ENCODE data around the gene JHY.

Gene JHY

GRCh38 chr11:122900587-122901202 is 18.1 kb downstream of the JHY start:
- H3K4me3 ChIP-seq (replicated peaks; ENCODE audit: insufficient read depth, low read length): no peak overlapping the region
- H3K27ac ChIP-seq (replicated peaks): no peak overlapping the region
- peaks cover 2% of the 10 kb centered on the region for H3K27me3 ChIP-seq (ENCODE audit: insufficient read depth, poor library complexity, severe bottlenecking)
- no peak for DNase-seq (ENCODE audit: low read depth in 1 of 2, low spot score in 1 of 2)
- TF ChIP-seq, protein P1, sequence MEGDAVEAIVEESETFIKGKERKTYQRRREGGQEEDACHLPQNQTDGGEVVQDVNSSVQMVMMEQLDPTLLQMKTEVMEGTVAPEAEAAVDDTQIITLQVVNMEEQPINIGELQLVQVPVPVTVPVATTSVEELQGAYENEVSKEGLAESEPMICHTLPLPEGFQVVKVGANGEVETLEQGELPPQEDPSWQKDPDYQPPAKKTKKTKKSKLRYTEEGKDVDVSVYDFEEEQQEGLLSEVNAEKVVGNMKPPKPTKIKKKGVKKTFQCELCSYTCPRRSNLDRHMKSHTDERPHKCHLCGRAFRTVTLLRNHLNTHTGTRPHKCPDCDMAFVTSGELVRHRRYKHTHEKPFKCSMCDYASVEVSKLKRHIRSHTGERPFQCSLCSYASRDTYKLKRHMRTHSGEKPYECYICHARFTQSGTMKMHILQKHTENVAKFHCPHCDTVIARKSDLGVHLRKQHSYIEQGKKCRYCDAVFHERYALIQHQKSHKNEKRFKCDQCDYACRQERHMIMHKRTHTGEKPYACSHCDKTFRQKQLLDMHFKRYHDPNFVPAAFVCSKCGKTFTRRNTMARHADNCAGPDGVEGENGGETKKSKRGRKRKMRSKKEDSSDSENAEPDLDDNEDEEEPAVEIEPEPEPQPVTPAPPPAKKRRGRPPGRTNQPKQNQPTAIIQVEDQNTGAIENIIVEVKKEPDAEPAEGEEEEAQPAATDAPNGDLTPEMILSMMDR (IDR thresholded peaks at IDR 0.05; ENCODE audit: insufficient read depth, low read length): no peak
- TF ChIP-seq POLR2AphosphoS5 (IDR thresholded peaks at IDR 0.05; ENCODE audit: low read depth) (no peak), GABPA (IDR thresholded peaks at IDR 0.05; ENCODE audit: low read depth) (no peak), SPI1 (IDR thresholded peaks at IDR 0.05; ENCODE audit: borderline replicate concordance, low read depth) (no peak)
- TF ChIP-seq, protein P2, sequence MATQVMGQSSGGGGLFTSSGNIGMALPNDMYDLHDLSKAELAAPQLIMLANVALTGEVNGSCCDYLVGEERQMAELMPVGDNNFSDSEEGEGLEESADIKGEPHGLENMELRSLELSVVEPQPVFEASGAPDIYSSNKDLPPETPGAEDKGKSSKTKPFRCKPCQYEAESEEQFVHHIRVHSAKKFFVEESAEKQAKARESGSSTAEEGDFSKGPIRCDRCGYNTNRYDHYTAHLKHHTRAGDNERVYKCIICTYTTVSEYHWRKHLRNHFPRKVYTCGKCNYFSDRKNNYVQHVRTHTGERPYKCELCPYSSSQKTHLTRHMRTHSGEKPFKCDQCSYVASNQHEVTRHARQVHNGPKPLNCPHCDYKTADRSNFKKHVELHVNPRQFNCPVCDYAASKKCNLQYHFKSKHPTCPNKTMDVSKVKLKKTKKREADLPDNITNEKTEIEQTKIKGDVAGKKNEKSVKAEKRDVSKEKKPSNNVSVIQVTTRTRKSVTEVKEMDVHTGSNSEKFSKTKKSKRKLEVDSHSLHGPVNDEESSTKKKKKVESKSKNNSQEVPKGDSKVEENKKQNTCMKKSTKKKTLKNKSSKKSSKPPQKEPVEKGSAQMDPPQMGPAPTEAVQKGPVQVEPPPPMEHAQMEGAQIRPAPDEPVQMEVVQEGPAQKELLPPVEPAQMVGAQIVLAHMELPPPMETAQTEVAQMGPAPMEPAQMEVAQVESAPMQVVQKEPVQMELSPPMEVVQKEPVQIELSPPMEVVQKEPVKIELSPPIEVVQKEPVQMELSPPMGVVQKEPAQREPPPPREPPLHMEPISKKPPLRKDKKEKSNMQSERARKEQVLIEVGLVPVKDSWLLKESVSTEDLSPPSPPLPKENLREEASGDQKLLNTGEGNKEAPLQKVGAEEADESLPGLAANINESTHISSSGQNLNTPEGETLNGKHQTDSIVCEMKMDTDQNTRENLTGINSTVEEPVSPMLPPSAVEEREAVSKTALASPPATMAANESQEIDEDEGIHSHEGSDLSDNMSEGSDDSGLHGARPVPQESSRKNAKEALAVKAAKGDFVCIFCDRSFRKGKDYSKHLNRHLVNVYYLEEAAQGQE (IDR thresholded peaks at IDR 0.05; ENCODE audit: insufficient replicate concordance, low read depth): no peak

DNA sequence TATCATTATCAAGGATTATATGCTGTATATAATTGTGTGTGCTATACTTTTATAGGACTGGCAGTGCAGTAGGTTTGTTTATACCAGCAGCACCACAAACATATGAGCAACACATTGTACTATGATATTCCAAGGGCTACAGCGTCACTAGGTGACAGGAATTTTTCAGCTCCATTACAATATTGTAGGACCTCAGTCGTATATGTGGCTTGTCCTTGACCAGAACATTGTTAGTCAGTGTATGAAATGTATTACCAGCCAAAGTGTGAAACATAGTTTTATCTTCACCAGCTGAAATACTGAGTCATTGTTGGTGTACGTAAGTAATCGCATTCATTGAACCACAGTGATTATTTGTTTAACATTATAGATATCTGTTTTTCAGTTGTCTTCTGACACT is 20.4 kb downstream of the JHY start:
- Histone ChIP-seq H3K4me3 (replicated peaks; ENCODE audit: insufficient read depth, low read length) (no peak overlapping the region), H3K27me3 (ENCODE audit: insufficient read depth, poor library complexity, severe bottlenecking) (no peaks in the 10 kb centered on the region), H3K27ac (replicated peaks) (no peak overlapping the region)
- TF ChIP-seq POLR2AphosphoS5 (IDR thresholded peaks at IDR 0.05; ENCODE audit: low read depth) (no peak), SPI1 (IDR thresholded peaks at IDR 0.05; ENCODE audit: borderline replicate concordance, low read depth) (no peak), GABPA (IDR thresholded peaks at IDR 0.05; ENCODE audit: low read depth) (no peak)
- TF ChIP-seq, protein P2 (IDR thresholded peaks at IDR 0.05; ENCODE audit: insufficient replicate concordance, low read depth): no peak
- TF ChIP-seq, protein P1 (IDR thresholded peaks at IDR 0.05; ENCODE audit: insufficient read depth, low read length): no peak
- no peak for DNase-seq (ENCODE audit: low read depth in 1 of 2, low spot score in 1 of 2)

- TF ChIP-seq, protein P1 (IDR thresholded peaks at IDR 0.05; ENCODE audit: insufficient read depth, low read length): no peak
- TF ChIP-seq POLR2AphosphoS5 (IDR thresholded peaks at IDR 0.05; ENCODE audit: low read depth) (no peak), GABPA (IDR thresholded peaks at IDR 0.05; ENCODE audit: low read depth) (no peak), SPI1 (IDR thresholded peaks at IDR 0.05; ENCODE audit: borderline replicate concordance, low read depth) (no peak)
- TF ChIP-seq, protein P2 (IDR thresholded peaks at IDR 0.05; ENCODE audit: insufficient replicate concordance, low read depth): no peak
- Histone ChIP-seq H3K4me3 (replicated peaks; ENCODE audit: insufficient read depth, low read length) (no peak overlapping the region), H3K27ac (replicated peaks) (no peak overlapping the region), H3K27me3 (ENCODE audit: insufficient read depth, poor library complexity, severe bottlenecking) (no peaks in the 10 kb centered on the region)
- peak in 1 of 2 experiments; percentile 7 for DNase-seq (ENCODE audit: low read depth in 1 of 2, low spot score in 1 of 2)
These were observed 28.2 kb downstream of the JHY start for GRCh38 chr11:122910775-122911174.

Measured in HL-60 (cell line).